GM23338 (cell line): ENCODE data around the gene ATP13A4.

ENCODE experiments used
- CTCF ChIP-seq, 2 experiments: fragments of 200-600 bp in 1 of 2; sonication (generic) in 1 of 2; conservative IDR thresholded peaks; 2 replicates each; pipeline versions ENCODE4 v1.5.1 to v1.6.1; 2016 to 2017; ENCODE audit warnings: antibody characterized with exemption in 2 of 2, low read depth in 2 of 2, mild to moderate bottlenecking in 2 of 2, moderate library complexity in 1 of 2
- EZH2 ChIP-seq: fragments of 200-600 bp; sonication (generic); IDR thresholded peaks from one replicate; pipeline ENCODE4 v1.8.0; 2017; ENCODE audit warnings: antibody characterized with exemption, mild to moderate bottlenecking, low read depth; ENCODE audit not compliant: unreplicated experiment
- EZH2phosphoT487 ChIP-seq: fragments of 200-600 bp; sonication (generic); IDR thresholded peaks from one replicate; pipeline ENCODE4 v1.8.1; 2018; ENCODE audit warnings: antibody characterized with exemption; ENCODE audit not compliant: unreplicated experiment
- JUNB ChIP-seq: IDR thresholded peaks from one replicate; pipeline ENCODE4 v1.6.1; 2016; ENCODE audit warnings: antibody characterized with exemption; ENCODE audit not compliant: unreplicated experiment
- POLR2AphosphoS5 ChIP-seq: IDR thresholded peaks from 2 replicates; pipeline ENCODE4 v1.6.1; 2016; ENCODE audit warnings: antibody characterized with exemption, low read depth
- REST ChIP-seq: IDR thresholded peaks from one replicate; pipeline ENCODE4 v1.6.1; 2018; ENCODE audit warnings: antibody characterized with exemption; ENCODE audit not compliant: unreplicated experiment

- TF ChIP-seq POLR2AphosphoS5 (no peak), REST (no peak), EZH2phosphoT487 (no peak), CTCF (conservative IDR thresholded peaks at IDR 0.05; ENCODE audit: low read depth in 2 of 2) (no peak), EZH2 (no peak), JUNB (no peak)
Observed at GRCh38 chr3:193515966-193516365, 38.7 kb downstream of the ATP13A4 start.
